SK-N-SH (cell line): Measurements from ENCODE around the gene RAD51B. TPM values are rescaled to one million over a fixed set of nuclear protein-coding genes. Genes with fewer than 3 reads are reported as not detected.

Experiments
- CTCF ChIA-PET: fragments of 300-600, 350-600 bp; formaldehyde crosslinking; extraction: SDS; loops from one replicate; lab custom pipeline; 2021; lab: Yijun Ruan, JAX
- POLR2A ChIA-PET: fragments of 350-600 bp; sonication (Branson Sonifier 250); formaldehyde crosslinking; extraction: SDS; loops from one replicate; lab custom pipeline; 2020; ENCODE audit warnings: antibody characterized with exemption, inconsistent platforms; lab: Yijun Ruan, JAX
- DNase-seq: peaks from one replicate; pipeline ENCODE4 v3.0.0; 2012
- H2AFZ ChIP-seq: fragments of 200-600 bp; sonication (generic); 2 replicates; pipeline ENCODE4 v1.8.1; 2016; ENCODE audit warnings: antibody characterized with exemption, mild to moderate bottlenecking, low read depth
- H3F3A ChIP-seq: fragments of 200-600 bp; sonication (generic); replicated peaks from 2 replicates; pipeline ENCODE3; 2016; ENCODE audit warnings: antibody characterized with exemption, mild to moderate bottlenecking; ENCODE audit not compliant: insufficient read depth
- H3K27ac ChIP-seq, 2 experiments: fragments of 200-500 bp in 1 of 2; fragments of 200-600 bp in 1 of 2; sonication (Bioruptor generic) in 1 of 2; sonication (generic), shearing (Covaris generic) in 1 of 2; 2 replicates each; pipeline versions ENCODE4 v1.5.1 to v1.6.1; 2014 to 2016; ENCODE audit warnings: low read depth in 2 of 2, inconsistent platforms in 1 of 2, low read length in 1 of 2, mild to moderate bottlenecking in 1 of 2, mixed read lengths in 1 of 2
- H3K27me3 ChIP-seq: fragments of 200-600 bp; sonication (generic), shearing (Covaris generic); 2 replicates; pipeline ENCODE4 v1.6.1; 2016; ENCODE audit warnings: mixed run types; ENCODE audit not compliant: insufficient read depth
- H3K36me3 ChIP-seq, 2 experiments: fragments of 200-500 bp in 1 of 2; fragments of 200-600 bp in 1 of 2; sonication (Bioruptor generic) in 1 of 2; sonication (generic) in 1 of 2; replicated peaks in 1 of 2; 2 replicates each; pipeline versions ENCODE3 to v1.5.1; 2014 to 2016; ENCODE audit warnings: low read length in 1 of 2, mild to moderate bottlenecking in 1 of 2; ENCODE audit not compliant: insufficient read depth in 2 of 2, control insufficient read depth in 1 of 2
- H3K4me1 ChIP-seq, 2 experiments: fragments of 200-500 bp in 1 of 2; fragments of 200-600 bp in 1 of 2; sonication (Bioruptor generic) in 1 of 2; sonication (generic), shearing (Covaris generic) in 1 of 2; 2 replicates each; pipeline versions ENCODE4 v1.5.1 to v1.6.1; 2014 to 2016; ENCODE audit warnings: low read depth in 1 of 2, low read length in 1 of 2, mixed run types in 1 of 2; ENCODE audit not compliant: insufficient read depth in 2 of 2, control insufficient read depth in 1 of 2
- H3K4me2 ChIP-seq: fragments of 200-600 bp; sonication (generic), shearing (Covaris generic); 2 replicates; pipeline ENCODE4 v1.6.1; 2017; ENCODE audit warnings: mixed run types
- H3K4me3 ChIP-seq, 2 experiments: fragments of 200-500 bp in 1 of 2; fragments of 200-600 bp in 1 of 2; sonication (Bioruptor generic) in 1 of 2; sonication (generic), shearing (Covaris generic) in 1 of 2; 2 replicates each; pipeline versions ENCODE4 v1.5.1 to v1.8.1; 2014 to 2016; ENCODE audit warnings: low read depth in 2 of 2, inconsistent platforms in 1 of 2, low read length in 1 of 2, mild to moderate bottlenecking in 1 of 2, mixed read lengths in 1 of 2, moderate library complexity in 1 of 2
- H3K79me2 ChIP-seq: fragments of 200-600 bp; sonication (generic); 2 replicates; pipeline ENCODE4 v1.8.1; 2017; ENCODE audit warnings: mild to moderate bottlenecking; ENCODE audit not compliant: insufficient read depth
- H3K9ac ChIP-seq: fragments of 200-600 bp; sonication (generic); 2 replicates; pipeline ENCODE4 v1.6.1; 2017; ENCODE audit warnings: mixed run types
- H3K9me2 ChIP-seq: fragments of 200-600 bp; sonication (generic); 2 replicates; pipeline ENCODE4 v1.6.1; 2017; ENCODE audit warnings: mixed run types
- H3K9me3 ChIP-seq: fragments of 200-600 bp; sonication (generic); 2 replicates; pipeline ENCODE4 v1.6.1; 2017; ENCODE audit warnings: mixed run types, mild to moderate bottlenecking, moderate library complexity
- H4K20me1 ChIP-seq: fragments of 200-600 bp; sonication (generic); 2 replicates; pipeline ENCODE4 v1.6.1; 2017; ENCODE audit warnings: mild to moderate bottlenecking, mixed run types; ENCODE audit not compliant: insufficient read depth
- CHD2 ChIP-seq: fragments of 150-350 bp; IDR thresholded peaks from 2 replicates; pipeline ENCODE4 v1.6.1; 2018; ENCODE audit warnings: low read length; ENCODE audit not compliant: partially characterized antibody
- EZH2phosphoT487 ChIP-seq: fragments of 200-600 bp; sonication (generic); IDR thresholded peaks from 2 replicates; pipeline ENCODE4 v1.6.1; 2017; ENCODE audit warnings: low read depth, mixed run types, mild to moderate bottlenecking, antibody characterized with exemption, moderate library complexity, borderline replicate concordance
- FOSL2 ChIP-seq: IDR thresholded peaks from 2 replicates; pipeline ENCODE4 v1.4.0; 2012; ENCODE audit warnings: low read depth, mild to moderate bottlenecking, moderate library complexity, borderline replicate concordance
- FOXM1 ChIP-seq: IDR thresholded peaks from 2 replicates; pipeline ENCODE4 v1.4.0; 2012; ENCODE audit warnings: low read depth, mild to moderate bottlenecking
- IRF3 ChIP-seq: fragments of 150-350 bp; IDR thresholded peaks from 2 replicates; pipeline ENCODE4 v1.6.1; 2016; ENCODE audit warnings: mild to moderate bottlenecking, low read depth, low read length
- JUND ChIP-seq: IDR thresholded peaks from 2 replicates; pipeline ENCODE4 v1.4.0; 2012
- NFIC ChIP-seq: IDR thresholded peaks from 2 replicates; pipeline ENCODE4 v1.4.0; 2012; ENCODE audit warnings: borderline replicate concordance
- NRF1 ChIP-seq: IDR thresholded peaks from 2 replicates; pipeline ENCODE4 v1.6.1; 2012; ENCODE audit warnings: low read depth, mild to moderate bottlenecking, low read length
- POLR2AphosphoS5 ChIP-seq: IDR thresholded peaks from 2 replicates; pipeline ENCODE4 v1.6.1; 2012; ENCODE audit warnings: low read depth, low read length
- RAD21 ChIP-seq: IDR thresholded peaks from 2 replicates; pipeline ENCODE4 v1.6.1; 2012; ENCODE audit warnings: mild to moderate bottlenecking, low read length
- RFX5 ChIP-seq: IDR thresholded peaks from 2 replicates; pipeline ENCODE4 v1.6.1; 2012; ENCODE audit warnings: mild to moderate bottlenecking, improper control_type of control experiment, low read length
- RXRA ChIP-seq: IDR thresholded peaks from 2 replicates; pipeline ENCODE4 v1.4.0; 2012; ENCODE audit warnings: low read depth, mild to moderate bottlenecking, borderline replicate concordance
- SIN3A ChIP-seq: IDR thresholded peaks from 2 replicates; pipeline ENCODE4 v1.6.1; 2012; ENCODE audit warnings: low read depth, mild to moderate bottlenecking, low read length, moderate library complexity, borderline replicate concordance
- SMC3 ChIP-seq: IDR thresholded peaks from 2 replicates; pipeline ENCODE4 v1.6.1; 2012; ENCODE audit warnings: low read depth, low read length, improper control_type of control experiment
- TAF1 ChIP-seq: IDR thresholded peaks from 2 replicates; pipeline ENCODE4 v1.6.1; 2012; ENCODE audit warnings: low read depth, mild to moderate bottlenecking, low read length, moderate library complexity, borderline replicate concordance
- USF1 ChIP-seq: IDR thresholded peaks from 2 replicates; pipeline ENCODE4 v1.4.0; 2012; ENCODE audit warnings: low read depth, borderline replicate concordance
- YY1 ChIP-seq: IDR thresholded peaks from 2 replicates; pipeline ENCODE4 v1.4.0; 2012; ENCODE audit warnings: low read depth, mild to moderate bottlenecking
- ZBTB33 ChIP-seq: IDR thresholded peaks from 2 replicates; pipeline ENCODE4 v1.4.0; 2012; ENCODE audit warnings: low read depth, borderline replicate concordance
- WGBS: methylation state at CpG from one replicate; pipeline ENCODE4 v1.1.6; 2017; ENCODE audit warnings: low lambda C conversion rate; 5-methylcytosine and 5-hydroxymethylcytosine counted together
- polyA plus RNA-seq, 3 experiments: library from polyadenylated mRNA; depleted of rRNA; stranded (reverse); fragments of >200 nt; gene quantifications; 2 replicates each; pipeline ENCODE4 v1.2.3, GENCODE V29; 2012

RAD51B gene
- polyA plus RNA-seq, 1 of the 3 experiments (the other 2 are of a cell fraction): 6.0 TPM

GRCh38 chr14:68236582-68237458, 417.2 kb downstream of the RAD51B start:
- ChIA-PET POLR2A (no interaction called here), CTCF (interaction anchor here (0.6 kb wide), 1 partner anchor 354 kb away, joined by 3 read pairs; no protein-coding TSS in a partner anchor)
- Histone ChIP-seq H3K36me3 (no peaks in the 10 kb centered on the region), H3K9ac (no peak overlapping the region), H3K4me1 (peaks cover 0 to 13% of the 10 kb centered on the region in 2 experiments; a peak in 3 of 4 replicates), H3K27me3 (no peaks in the 10 kb centered on the region), H3K27ac (peak overlapping the region in 1 of 2 experiments; percentile 75; a peak in 1 of 4 replicates), H3K4me2 (no peak overlapping the region), H4K20me1 (no peaks in the 10 kb centered on the region), H3K9me2 (no peaks in the 10 kb centered on the region), H3K4me3 (no peak overlapping the region), H2AFZ (no peak overlapping the region; the same call in 1 of the 2 replicates), H3F3A (peaks cover 20% of the 10 kb centered on the region), H3K9me3 (no peaks in the 10 kb centered on the region), H3K79me2 (no peaks in the 10 kb centered on the region)
- DNase-seq: no peak
- no peak for TF ChIP-seq TAF1
- WGBS: 100% methylated on average over 1 of the region's 1 CpG

- H3K9me3 ChIP-seq: no peaks in the 10 kb centered on the region
- H3K79me2 ChIP-seq: no peaks in the 10 kb centered on the region
- no peaks in the 10 kb centered on the region for H3K9me2 ChIP-seq
- no peak overlapping the region for H3K27ac ChIP-seq
- H2AFZ ChIP-seq: no peak overlapping the region
- no peak for TF ChIP-seq JUND
- no peak for TF ChIP-seq FOXM1
- TF ChIP-seq RAD21: no peak
- TF ChIP-seq POLR2AphosphoS5: no peak
- TF ChIP-seq IRF3: no peak
- TF ChIP-seq RXRA: no peak
- no peak for TF ChIP-seq FOSL2
- H3F3A ChIP-seq: peaks cover 5% of the 10 kb centered on the region
- WGBS: 92% methylated on average over 1 of the region's 1 CpG
- no peaks in the 10 kb centered on the region for H3K36me3 ChIP-seq
- no peak overlapping the region for H3K4me2 ChIP-seq
- peaks cover 0 to 1% of the 10 kb centered on the region in 2 experiments; a peak in 3 of 4 replicates for H3K4me1 ChIP-seq
- POLR2A ChIA-PET: no interaction called here
- no peaks in the 10 kb centered on the region for H3K27me3 ChIP-seq
- no peak overlapping the region for H3K9ac ChIP-seq
- H4K20me1 ChIP-seq: no peaks in the 10 kb centered on the region
- CTCF ChIA-PET: interaction anchor here (1.0 to 19.5 kb wide), 7 partner anchors 8 to 581 kb away, joined by 3 to 232 read pairs (median 4); no protein-coding TSS in a partner anchor
- no peak for DNase-seq
- no peak overlapping the region for H3K4me3 ChIP-seq
These were observed 419.0 kb downstream of the RAD51B start for GRCh38 chr14:68238551-68238950.

GRCh38 chr14:68238976-68239375, 419.4 kb downstream of the RAD51B start:
- H4K20me1 ChIP-seq: no peaks in the 10 kb centered on the region
- no peak overlapping the region for H3K4me3 ChIP-seq
- H3K9me3 ChIP-seq: no peaks in the 10 kb centered on the region
- H3K9me2 ChIP-seq: no peaks in the 10 kb centered on the region
- H3K27me3 ChIP-seq: no peaks in the 10 kb centered on the region
- 93% methylated on average over 3 of the region's 3 CpGs for whole genome bisulfite sequencing
- no peak for DNase-seq
- no peaks in the 10 kb centered on the region for H3K79me2 ChIP-seq
- TF ChIP-seq SIN3A (no peak), EZH2phosphoT487 (no peak), JUND (no peak), RFX5 (no peak), USF1 (no peak), NFIC (no peak), YY1 (no peak), SMC3 (no peak), CHD2 (no peak), NRF1 (no peak), POLR2AphosphoS5 (no peak), ZBTB33 (no peak)
- TF ChIP-seq, all 33 proteins: peak for 0
- Histone ChIP-seq H3K9ac (no peak overlapping the region), H2AFZ (no peak overlapping the region), H3F3A (peaks cover 1% of the 10 kb centered on the region), H3K4me2 (no peak overlapping the region), H3K27ac (no peak overlapping the region; a peak in 1 of 4 replicates), H3K36me3 (no peaks in the 10 kb centered on the region), H3K4me1 (no peaks in the 10 kb centered on the region; a peak in 2 of 4 replicates)
- ChIA-PET POLR2A (no interaction called here), CTCF (interaction anchor here (1.5 to 19.5 kb wide), 2 partner anchors 10 to 581 kb away, joined by 3 to 232 read pairs; no protein-coding TSS in a partner anchor)
